HG02852 (cell line): ENCODE data around the gene MYORG.

Experiments used
- ATAC-seq: cut with Tn5 transposase; IDR thresholded peaks from one replicate; pipeline ENCODE4 v1.9.1; 2021; ENCODE audit warnings: mild to moderate bottlenecking, moderate library complexity; ENCODE audit not compliant: unreplicated experiment

MYORG gene

GRCh38 chr9:34376596-34377403 lies at the start of gene MYORG:
Gene MYORG, minus strand, starts transcription at chr9:34376898. Its CDS starts 3,955 bp downstream, at chr9:34372943.
- ATAC-seq: peak; percentile 78

- ATAC-seq: no peak
These were observed 43.2 kb upstream of the MYORG start for GRCh38 chr9:34419716-34420504.

GRCh38 chr9:34417734-34418133 lies 41.0 kb upstream of the MYORG start:
- ATAC-seq: no peak

GRCh38 chr9:34413231-34413852 lies 36.6 kb upstream of the MYORG start:
- no peak for ATAC-seq

- no peak for ATAC-seq
These were observed 35.6 kb upstream of the MYORG start for GRCh38 chr9:34412336-34412735.

GRCh38 chr9:34409154-34409553 lies 32.5 kb upstream of the MYORG start:
- ATAC-seq: no peak

- ATAC-seq: no peak
These were observed 31.5 kb upstream of the MYORG start for GRCh38 chr9:34408173-34408572.

GRCh38 chr9:34406219-34406618 lies 29.5 kb upstream of the MYORG start:
- no peak for ATAC-seq

- ATAC-seq: no peak
These were observed 29.0 kb upstream of the MYORG start for GRCh38 chr9:34405719-34406118.

GRCh38 chr9:34403554-34404380 lies 27.1 kb upstream of the MYORG start:
- no peak for ATAC-seq

- no peak for ATAC-seq
These were observed 24.2 kb upstream of the MYORG start for GRCh38 chr9:34400686-34401602.

- ATAC-seq: no peak
These were observed 23.6 kb upstream of the MYORG start for GRCh38 chr9:34400275-34400674.

GRCh38 chr9:34399729-34400128 lies 23.0 kb upstream of the MYORG start:
- ATAC-seq: no peak

GRCh38 chr9:34398875-34399274 lies 22.2 kb upstream of the MYORG start:
- ATAC-seq: no peak

- ATAC-seq: no peak
These were observed 19.8 kb upstream of the MYORG start for GRCh38 chr9:34396276-34397214.

- no peak for ATAC-seq
These were observed 15.8 kb upstream of the MYORG start for GRCh38 chr9:34392511-34392910.

GRCh38 chr9:34387239-34387638 lies 10.5 kb upstream of the MYORG start:
- no peak for ATAC-seq

- no peak for ATAC-seq
These were observed 10.0 kb upstream of the MYORG start for GRCh38 chr9:34386656-34387055.
